Smooth muscle cell of the brain vasculature (primary cell): ENCODE measurements around the gene SMURF2.
A peak's percentile ranks its signal among the peaks of the same experiment; 100 is the strongest.

Source experiments
- DNase-seq: peaks from one replicate; pipeline ENCODE4 v3.0.0-alpha.2; 2012; ENCODE audit warnings: low read depth, low spot score

SMURF2 gene

GRCh38 chr17:64540118-64540776, 121.9 kb downstream of the SMURF2 start:
- DNase-seq: no peak

GRCh38 chr17:64538508-64539130, 123.5 kb downstream of the SMURF2 start:
- DNase-seq: no peak

GRCh38 chr17:64537488-64537887, 124.6 kb downstream of the SMURF2 start:
- DNase-seq: no peak

GRCh38 chr17:64536913-64537312, 125.2 kb downstream of the SMURF2 start:
- no peak for DNase-seq

GRCh38 chr17:64535357-64535756, 126.8 kb downstream of the SMURF2 start:
- no peak for DNase-seq

GRCh38 chr17:64534187-64534586, 127.9 kb downstream of the SMURF2 start:
- DNase-seq: no peak

GRCh38 chr17:64533784-64534183, 128.3 kb downstream of the SMURF2 start:
- DNase-seq: no peak

GRCh38 chr17:64532409-64532808, 129.7 kb downstream of the SMURF2 start:
- no peak for DNase-seq

GRCh38 chr17:64531955-64532371, 130.1 kb downstream of the SMURF2 start:
- no peak for DNase-seq

GRCh38 chr17:64529221-64529620, 132.9 kb downstream of the SMURF2 start:
- no peak for DNase-seq

GRCh38 chr17:64527914-64528313, 134.2 kb downstream of the SMURF2 start:
- DNase-seq: no peak

- DNase-seq: no peak
Observed at GRCh38 chr17:64520359-64520758, 141.7 kb downstream of the SMURF2 start.

GRCh38 chr17:64519601-64520000, 142.5 kb downstream of the SMURF2 start:
- DNase-seq: no peak

- DNase-seq: no peak
Observed at GRCh38 chr17:64515829-64516228, 146.3 kb downstream of the SMURF2 start.

GRCh38 chr17:64515419-64515818, 146.7 kb downstream of the SMURF2 start:
- DNase-seq: no peak

- DNase-seq: no peak
Observed at GRCh38 chr17:64509179-64509578, 152.9 kb downstream of the SMURF2 start.

GRCh38 chr17:64508683-64509082, 153.4 kb downstream of the SMURF2 start:
- no peak for DNase-seq

- DNase-seq: no peak
Observed at GRCh38 chr17:64507413-64507782, 154.7 kb downstream of the SMURF2 start.

GRCh38 chr17:64506576-64507412, 155.3 kb downstream of the SMURF2 start, which contains the start of gene CEP95:
Gene CEP95, plus strand, starts transcription at chr17:64506977. Its CDS starts 121 bp downstream, at chr17:64507098.
- peak; percentile 95 for DNase-seq

- no peak for DNase-seq
Observed at GRCh38 chr17:64506201-64506575, 155.9 kb downstream of the SMURF2 start, which contains the start of gene DDX5. Gene DDX5, minus strand, starts transcription at chr17:64506289. Its CDS starts 170 bp downstream, at chr17:64506119.

- peak; percentile 83 for DNase-seq
Observed at GRCh38 chr17:64505340-64506200, 156.5 kb downstream of the SMURF2 start.
